PFSK-1 (cell line): Measurements from ENCODE around the gene TMEM238.

ENCODE experiments used
- FOXP2 ChIP-seq: optimal IDR thresholded peaks from 2 replicates; pipeline ENCODE3; 2011; ENCODE audit warnings: borderline replicate concordance, control low read depth, inconsistent platforms; ENCODE audit not compliant: insufficient read depth; ENCODE audit errors: extremely low read length, extremely low read depth
- POLR2AphosphoS5 ChIP-seq: IDR thresholded peaks from 2 replicates; pipeline ENCODE4 v1.6.1; 2012; ENCODE audit warnings: low read depth, mild to moderate bottlenecking, control low read depth, low read length, moderate library complexity
- SIN3A ChIP-seq: IDR thresholded peaks from 2 replicates; pipeline ENCODE4 v1.6.1; 2012; ENCODE audit warnings: mild to moderate bottlenecking, low read length, moderate library complexity, borderline replicate concordance; ENCODE audit not compliant: insufficient read depth
- TAF1 ChIP-seq: IDR thresholded peaks from 2 replicates; pipeline ENCODE4 v1.6.1; 2012; ENCODE audit warnings: low read length, control low read depth, borderline replicate concordance; ENCODE audit not compliant: insufficient read depth
- TF ChIP-seq, protein P1 (sequence below), 2 experiments: IDR thresholded peaks; 2 replicates each; pipeline versions ENCODE4 v1.6.1 to v1.8.0; 2011 to 2012; ENCODE audit warnings: low read depth in 2 of 2, low read length in 2 of 2, control low read depth in 1 of 2, inconsistent platforms in 1 of 2, mild to moderate bottlenecking in 1 of 2, moderate library complexity in 1 of 2; ENCODE audit not compliant: insufficient read depth in 1 of 2

DNA sequence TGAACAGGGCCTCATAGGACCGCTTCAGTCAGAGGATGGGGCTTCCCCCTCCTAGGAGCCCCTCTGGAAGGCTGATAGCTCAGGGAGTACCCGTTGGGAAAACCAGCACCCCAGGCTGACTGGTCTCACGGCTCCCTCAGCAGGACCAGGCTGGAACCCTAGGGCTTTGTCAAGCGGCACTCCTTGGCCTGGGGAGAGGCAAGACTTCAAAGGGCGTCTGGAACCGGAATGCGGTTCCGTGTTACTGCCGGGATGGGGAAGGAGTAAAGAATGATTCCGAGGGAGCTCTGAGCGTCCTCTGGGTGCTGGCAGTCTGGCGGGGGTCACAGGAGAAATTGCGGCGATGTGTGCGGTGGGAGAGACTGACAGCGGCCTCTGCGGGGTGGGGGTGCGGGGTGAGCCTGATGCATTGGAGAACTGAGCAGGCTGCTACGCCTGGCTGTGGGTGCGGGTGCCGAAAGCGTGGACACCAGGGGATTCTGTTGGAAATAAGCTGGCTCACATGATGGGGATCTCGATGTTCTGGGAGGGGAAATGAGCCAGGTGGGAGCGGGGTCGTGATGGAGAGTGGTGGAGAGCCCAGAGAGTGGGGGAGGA, 31.4 kb downstream of the TMEM238 start:
- TF ChIP-seq POLR2AphosphoS5, result no peak
- TF ChIP-seq SIN3A, result no peak
- TF ChIP-seq TAF1, result no peak
- TF ChIP-seq, protein P1, sequence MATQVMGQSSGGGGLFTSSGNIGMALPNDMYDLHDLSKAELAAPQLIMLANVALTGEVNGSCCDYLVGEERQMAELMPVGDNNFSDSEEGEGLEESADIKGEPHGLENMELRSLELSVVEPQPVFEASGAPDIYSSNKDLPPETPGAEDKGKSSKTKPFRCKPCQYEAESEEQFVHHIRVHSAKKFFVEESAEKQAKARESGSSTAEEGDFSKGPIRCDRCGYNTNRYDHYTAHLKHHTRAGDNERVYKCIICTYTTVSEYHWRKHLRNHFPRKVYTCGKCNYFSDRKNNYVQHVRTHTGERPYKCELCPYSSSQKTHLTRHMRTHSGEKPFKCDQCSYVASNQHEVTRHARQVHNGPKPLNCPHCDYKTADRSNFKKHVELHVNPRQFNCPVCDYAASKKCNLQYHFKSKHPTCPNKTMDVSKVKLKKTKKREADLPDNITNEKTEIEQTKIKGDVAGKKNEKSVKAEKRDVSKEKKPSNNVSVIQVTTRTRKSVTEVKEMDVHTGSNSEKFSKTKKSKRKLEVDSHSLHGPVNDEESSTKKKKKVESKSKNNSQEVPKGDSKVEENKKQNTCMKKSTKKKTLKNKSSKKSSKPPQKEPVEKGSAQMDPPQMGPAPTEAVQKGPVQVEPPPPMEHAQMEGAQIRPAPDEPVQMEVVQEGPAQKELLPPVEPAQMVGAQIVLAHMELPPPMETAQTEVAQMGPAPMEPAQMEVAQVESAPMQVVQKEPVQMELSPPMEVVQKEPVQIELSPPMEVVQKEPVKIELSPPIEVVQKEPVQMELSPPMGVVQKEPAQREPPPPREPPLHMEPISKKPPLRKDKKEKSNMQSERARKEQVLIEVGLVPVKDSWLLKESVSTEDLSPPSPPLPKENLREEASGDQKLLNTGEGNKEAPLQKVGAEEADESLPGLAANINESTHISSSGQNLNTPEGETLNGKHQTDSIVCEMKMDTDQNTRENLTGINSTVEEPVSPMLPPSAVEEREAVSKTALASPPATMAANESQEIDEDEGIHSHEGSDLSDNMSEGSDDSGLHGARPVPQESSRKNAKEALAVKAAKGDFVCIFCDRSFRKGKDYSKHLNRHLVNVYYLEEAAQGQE (IDR thresholded peaks at IDR 0.05; ENCODE audit: insufficient read depth in 1 of 2, low read depth in 2 of 2, low read length in 2 of 2), result no peak
- no peak for TF ChIP-seq FOXP2
